Measurements from ENCODE around the gene VRTN. TPM values are rescaled to one million over a fixed set of nuclear protein-coding genes. Genes with fewer than 3 reads are reported as not detected.
A peak's percentile ranks its signal among the peaks of the same experiment; 100 is the strongest.
"Not testable (repeated sequence)": the region's sequence is repeated elsewhere in the genome, so short reads cannot be mapped to it uniquely, and the experiment has no call there.

Gene VRTN
- total and polyA plus RNA-seq, 9 of the 15 experiments (the other 6 are each of a cell fraction or from before 2014, with no cell fraction given): 0.05 to 0.09 (median 0.06) TPM; not detected in 6

- BruUV-seq (replicated peaks): no TSS peak
- no peak for TF ChIP-seq MEF2D (tag; conservative IDR thresholded peaks at IDR 0.05; ENCODE audit: low read depth)
- no peak for TF ChIP-seq ETS2 (tag; IDR thresholded peaks at IDR 0.05; ENCODE audit: borderline replicate concordance, poor library complexity, severe bottlenecking)
- TF ChIP-seq CBX2 (IDR thresholded peaks at IDR 0.05; ENCODE audit: insufficient read depth, low read length, poor library complexity, severe bottlenecking): peak; percentile 55
- no peaks in the 10 kb centered on the region for H3K9me3 ChIP-seq (replicated peaks; ENCODE audit: control insufficient read depth, insufficient read depth, low read depth, low read length)
- no peak overlapping the region for H2AFZ ChIP-seq (ENCODE audit: low read depth, low read length)
- H3K36me3 ChIP-seq (ENCODE audit: control insufficient read depth, insufficient read depth, low read length): no peaks in the 10 kb centered on the region
- DNase-seq (ENCODE audit: extremely low read depth in 1 of 4, low spot score in 3 of 4) (no peak), ATAC-seq (no peak), FAIRE-seq (no peak)
- H3K9ac ChIP-seq (ENCODE audit: insufficient read depth in 1 of 2, low read depth in 2 of 2, low read length in 2 of 2): no peak overlapping the region
- in situ Hi-C loops (cut with MboI) (no loop called here), intact Hi-C loops (cut with micrococcal nuclease) (no loop called here)
- POLR2A ChIA-PET: no interaction called here
- WGBS (ENCODE audit: insufficient coverage, low coverage, missing lambda C conversion rate): 16% methylated on average over 8 of the region's 13 CpGs
- peaks cover 2 to 17% of the 10 kb centered on the region in 2 experiments; a peak in 3 of 5 replicates for H3K27me3 ChIP-seq (ENCODE audit: control insufficient read depth in 2 of 2, insufficient read depth in 2 of 2, low read length in 2 of 2)
- H3K79me2 ChIP-seq (ENCODE audit: control insufficient read depth, insufficient read depth, low read length): no peaks in the 10 kb centered on the region
- H3K27ac ChIP-seq (ENCODE audit: extremely low read depth, low read depth, low read length): no peak overlapping the region
- no peaks in the 10 kb centered on the region for H3K9me1 ChIP-seq (ENCODE audit: control insufficient read depth, insufficient read depth, low read length)
- H4K20me1 ChIP-seq (replicated peaks; ENCODE audit: control insufficient read depth, insufficient read depth, low read length): no peaks in the 10 kb centered on the region
- CTCF ChIA-PET (ENCODE audit: low intra/inter-chr PET ratio): no interaction called here
- H3K4me1 ChIP-seq (replicated peaks in 1 of 2; ENCODE audit: control insufficient read depth in 2 of 2, insufficient read depth in 2 of 2, low read length in 2 of 2): no peaks in the 10 kb centered on the region
- no peak overlapping the region for H3K4me3 ChIP-seq
- H3K4me2 ChIP-seq (ENCODE audit: insufficient read depth, low read length): no peak overlapping the region
Measured at GRCh38 chr14:74380845-74381244, 32.6 kb downstream of the VRTN start.

DNA sequence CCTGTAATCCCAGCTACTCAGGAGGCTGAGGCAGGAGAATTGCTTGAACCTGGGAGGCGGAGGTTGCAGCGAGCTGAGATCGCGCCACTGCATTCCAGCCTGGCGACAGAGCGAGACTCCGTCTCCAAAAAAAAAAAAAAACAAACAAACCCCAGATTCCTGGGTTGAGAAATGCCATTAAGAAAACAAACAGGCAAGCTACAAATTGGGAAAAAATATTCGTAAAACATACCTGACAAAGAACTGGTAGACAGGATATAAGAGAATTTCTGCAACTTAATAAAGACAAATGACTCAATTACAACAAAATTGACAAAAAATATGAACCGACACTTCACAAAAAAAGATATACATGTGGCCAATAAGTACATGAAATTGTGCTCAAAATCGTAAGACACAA is 33.3 kb downstream of the VRTN start:
- H3K27ac ChIP-seq (ENCODE audit: extremely low read depth, low read depth, low read length); intact Hi-C loops (cut with micrococcal nuclease); in situ Hi-C loops (cut with MboI); CTCF ChIA-PET (ENCODE audit: low intra/inter-chr PET ratio); H3K4me2 ChIP-seq (ENCODE audit: insufficient read depth, low read length); H3K9ac ChIP-seq (ENCODE audit: insufficient read depth in 1 of 2, low read depth in 2 of 2, low read length in 2 of 2); BruUV-seq (replicated peaks); H3K9me1 ChIP-seq (ENCODE audit: control insufficient read depth, insufficient read depth, low read length); H3K9me3 ChIP-seq (replicated peaks; ENCODE audit: control insufficient read depth, insufficient read depth, low read depth, low read length); ATAC-seq; H3K4me1 ChIP-seq (replicated peaks in 1 of 2; ENCODE audit: control insufficient read depth in 2 of 2, insufficient read depth in 2 of 2, low read length in 2 of 2); H4K20me1 ChIP-seq (replicated peaks; ENCODE audit: control insufficient read depth, insufficient read depth, low read length); DNase-seq (ENCODE audit: extremely low read depth in 1 of 4, low spot score in 3 of 4); FAIRE-seq; H3K79me2 ChIP-seq (ENCODE audit: control insufficient read depth, insufficient read depth, low read length); H2AFZ ChIP-seq (ENCODE audit: low read depth, low read length); POLR2A ChIA-PET; H3K36me3 ChIP-seq (ENCODE audit: control insufficient read depth, insufficient read depth, low read length); H3K4me3 ChIP-seq: not testable (repeated sequence)
- peaks cover 2 to 22% of the 10 kb centered on the region in 2 experiments; a peak in 3 of 5 replicates for H3K27me3 ChIP-seq (ENCODE audit: control insufficient read depth in 2 of 2, insufficient read depth in 2 of 2, low read length in 2 of 2)
- 0% methylated on average over 3 of the region's 10 CpGs for WGBS (ENCODE audit: insufficient coverage, low coverage, missing lambda C conversion rate)
